Transverse colon (tissue), 4 donors: ENCODE data around the gene DUS3L.

Source experiments
- CTCF ChIP-seq, 5 experiments: fragments of 200-600 bp in 3 of 5; fragments of 450-650 bp in 2 of 5; sonication (generic) in 3 of 5; IDR thresholded peaks; 1 replicate in 2 of 5; 2 replicates in 3 of 5; pipeline ENCODE4 v1.5.1; 2016 to 2017; ENCODE audit warnings: antibody characterized with exemption in 5 of 5, inconsistent platforms in 3 of 5, mild to moderate bottlenecking in 2 of 5, moderate library complexity in 1 of 5
- EP300 ChIP-seq: sonication (generic); formaldehyde crosslinking; IDR thresholded peaks from one replicate; pipeline ENCODE4 v1.6.1; 2017; ENCODE audit warnings: antibody characterized with exemption, low read depth
- POLR2A ChIP-seq: fragments of 450-650 bp; IDR thresholded peaks from one replicate; pipeline ENCODE4 v1.6.1; 2016; ENCODE audit warnings: antibody characterized with exemption, mild to moderate bottlenecking, moderate library complexity
- POLR2AphosphoS5 ChIP-seq, 3 donors: sonication (generic); formaldehyde crosslinking; IDR thresholded peaks; one replicate each; pipeline ENCODE4 v1.6.1; 2016; ENCODE audit warnings: antibody characterized with exemption in 3 of 3

- no peak for TF ChIP-seq CTCF (IDR thresholded peaks at IDR 0.05)
- TF ChIP-seq POLR2AphosphoS5 (IDR thresholded peaks at IDR 0.05): no peak
- no peak for TF ChIP-seq POLR2A
- TF ChIP-seq EP300: no peak
Measured at GRCh38 chr19:5788422-5788821, 2.5 kb downstream of the DUS3L start.
